ENCODE results near the gene PGBD2.

Gene PGBD2

DNA sequence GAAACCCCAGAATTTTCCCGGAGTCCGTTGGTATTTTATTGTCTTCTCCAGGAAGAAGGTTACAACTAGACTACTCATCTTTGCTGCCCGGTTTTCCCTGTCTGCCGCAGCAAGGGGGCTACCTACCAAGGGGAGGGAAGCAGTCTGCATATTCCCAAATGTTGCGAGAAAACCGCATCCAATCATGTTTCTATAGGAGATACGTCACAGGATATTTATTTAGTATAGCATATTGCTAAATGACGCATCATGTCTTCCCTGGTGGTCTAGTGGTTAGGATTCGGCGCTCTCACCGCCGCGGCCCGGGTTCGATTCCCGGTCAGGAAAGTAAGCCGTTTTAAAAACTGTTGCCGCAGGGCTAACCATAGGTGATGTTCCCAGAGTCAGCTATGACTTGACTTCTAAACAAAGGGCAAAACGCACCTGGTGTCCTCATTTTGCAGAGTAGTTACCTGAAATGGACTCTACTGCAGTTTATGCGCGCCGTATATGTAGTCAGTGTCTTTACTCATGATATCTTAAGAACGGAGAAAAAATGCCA lies 32.0 kb upstream of the PGBD2 start:
- TF ChIP-seq NFIC (IDR thresholded peaks at IDR 0.05) (no peak), RAD21 (IDR thresholded peaks at IDR 0.05; ENCODE audit: low read depth) (no peak), TEAD4 (IDR thresholded peaks at IDR 0.05) (peak; percentile 93), FOXM1 (IDR thresholded peaks at IDR 0.05; ENCODE audit: borderline replicate concordance, low read depth) (0 out of 2 replicates have a peak, but pooled peaks have one; percentile 35), TAF1 (IDR thresholded peaks at IDR 0.05; ENCODE audit: low read depth) (peak; percentile 11; the same call in 1 of the 2 replicates), ZBTB7A (IDR thresholded peaks at IDR 0.05; ENCODE audit: low read depth) (no peak), YY1 (IDR thresholded peaks at IDR 0.05; ENCODE audit: low read depth) (peak; percentile 67; the same call in 1 of the 2 replicates), CREB1 (IDR thresholded peaks at IDR 0.05; ENCODE audit: low read depth) (peak; percentile 59; the same call in 1 of the 2 replicates), TCF12 (IDR thresholded peaks at IDR 0.05; ENCODE audit: low read depth) (peak; percentile 31), CEBPB (IDR thresholded peaks at IDR 0.05) (peak; percentile 69)
- TF ChIP-seq, protein P1, sequence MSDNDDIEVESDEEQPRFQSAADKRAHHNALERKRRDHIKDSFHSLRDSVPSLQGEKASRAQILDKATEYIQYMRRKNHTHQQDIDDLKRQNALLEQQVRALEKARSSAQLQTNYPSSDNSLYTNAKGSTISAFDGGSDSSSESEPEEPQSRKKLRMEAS (IDR thresholded peaks at IDR 0.05) = peak; percentile 47
- TF ChIP-seq, protein P2, sequence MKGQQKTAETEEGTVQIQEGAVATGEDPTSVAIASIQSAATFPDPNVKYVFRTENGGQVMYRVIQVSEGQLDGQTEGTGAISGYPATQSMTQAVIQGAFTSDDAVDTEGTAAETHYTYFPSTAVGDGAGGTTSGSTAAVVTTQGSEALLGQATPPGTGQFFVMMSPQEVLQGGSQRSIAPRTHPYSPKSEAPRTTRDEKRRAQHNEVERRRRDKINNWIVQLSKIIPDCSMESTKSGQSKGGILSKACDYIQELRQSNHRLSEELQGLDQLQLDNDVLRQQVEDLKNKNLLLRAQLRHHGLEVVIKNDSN (IDR thresholded peaks at IDR 0.05) = peak; percentile 14; the same call in 1 of the 2 replicates

DNA sequence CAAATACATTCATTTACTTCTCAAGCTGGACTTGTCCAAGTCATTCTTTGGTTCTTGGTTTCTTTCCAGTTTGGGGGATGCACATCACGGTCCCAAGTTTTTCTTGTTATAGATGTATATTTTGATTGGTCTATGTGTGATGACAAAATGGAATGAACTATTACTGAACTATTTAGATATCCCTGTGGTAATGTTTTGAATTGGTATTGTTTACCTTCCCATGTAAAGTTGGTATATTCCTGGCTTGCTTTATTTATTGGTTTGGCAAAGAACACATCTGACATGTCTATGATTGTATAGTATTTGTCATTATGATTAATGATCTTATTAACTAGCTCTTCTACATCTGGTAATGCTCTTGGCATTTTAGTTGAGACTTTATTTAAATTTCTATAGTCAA lies 24.8 kb upstream of the PGBD2 start:
- TF ChIP-seq EP300 (IDR thresholded peaks at IDR 0.05; ENCODE audit: borderline replicate concordance) = no peak
- TF ChIP-seq, protein P2 (IDR thresholded peaks at IDR 0.05) = no peak
- TF ChIP-seq, protein P3, sequence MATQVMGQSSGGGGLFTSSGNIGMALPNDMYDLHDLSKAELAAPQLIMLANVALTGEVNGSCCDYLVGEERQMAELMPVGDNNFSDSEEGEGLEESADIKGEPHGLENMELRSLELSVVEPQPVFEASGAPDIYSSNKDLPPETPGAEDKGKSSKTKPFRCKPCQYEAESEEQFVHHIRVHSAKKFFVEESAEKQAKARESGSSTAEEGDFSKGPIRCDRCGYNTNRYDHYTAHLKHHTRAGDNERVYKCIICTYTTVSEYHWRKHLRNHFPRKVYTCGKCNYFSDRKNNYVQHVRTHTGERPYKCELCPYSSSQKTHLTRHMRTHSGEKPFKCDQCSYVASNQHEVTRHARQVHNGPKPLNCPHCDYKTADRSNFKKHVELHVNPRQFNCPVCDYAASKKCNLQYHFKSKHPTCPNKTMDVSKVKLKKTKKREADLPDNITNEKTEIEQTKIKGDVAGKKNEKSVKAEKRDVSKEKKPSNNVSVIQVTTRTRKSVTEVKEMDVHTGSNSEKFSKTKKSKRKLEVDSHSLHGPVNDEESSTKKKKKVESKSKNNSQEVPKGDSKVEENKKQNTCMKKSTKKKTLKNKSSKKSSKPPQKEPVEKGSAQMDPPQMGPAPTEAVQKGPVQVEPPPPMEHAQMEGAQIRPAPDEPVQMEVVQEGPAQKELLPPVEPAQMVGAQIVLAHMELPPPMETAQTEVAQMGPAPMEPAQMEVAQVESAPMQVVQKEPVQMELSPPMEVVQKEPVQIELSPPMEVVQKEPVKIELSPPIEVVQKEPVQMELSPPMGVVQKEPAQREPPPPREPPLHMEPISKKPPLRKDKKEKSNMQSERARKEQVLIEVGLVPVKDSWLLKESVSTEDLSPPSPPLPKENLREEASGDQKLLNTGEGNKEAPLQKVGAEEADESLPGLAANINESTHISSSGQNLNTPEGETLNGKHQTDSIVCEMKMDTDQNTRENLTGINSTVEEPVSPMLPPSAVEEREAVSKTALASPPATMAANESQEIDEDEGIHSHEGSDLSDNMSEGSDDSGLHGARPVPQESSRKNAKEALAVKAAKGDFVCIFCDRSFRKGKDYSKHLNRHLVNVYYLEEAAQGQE (IDR thresholded peaks at IDR 0.05; ENCODE audit: low read depth) = no peak
- TF ChIP-seq, protein P1 (IDR thresholded peaks at IDR 0.05) = no peak
- no peak for TF ChIP-seq FOXM1 (IDR thresholded peaks at IDR 0.05; ENCODE audit: borderline replicate concordance, low read depth)
- TF ChIP-seq TAF1 (IDR thresholded peaks at IDR 0.05; ENCODE audit: low read depth) = no peak
- no peak for TF ChIP-seq TCF12 (IDR thresholded peaks at IDR 0.05; ENCODE audit: low read depth)
- no peak for TF ChIP-seq ZBTB7A (IDR thresholded peaks at IDR 0.05; ENCODE audit: low read depth)
- TF ChIP-seq TEAD4 (IDR thresholded peaks at IDR 0.05) = no peak
- TF ChIP-seq RAD21 (IDR thresholded peaks at IDR 0.05; ENCODE audit: low read depth) = no peak
- no peak for TF ChIP-seq EGR1 (IDR thresholded peaks at IDR 0.05)
- no peak for TF ChIP-seq NFIC (IDR thresholded peaks at IDR 0.05)

DNA sequence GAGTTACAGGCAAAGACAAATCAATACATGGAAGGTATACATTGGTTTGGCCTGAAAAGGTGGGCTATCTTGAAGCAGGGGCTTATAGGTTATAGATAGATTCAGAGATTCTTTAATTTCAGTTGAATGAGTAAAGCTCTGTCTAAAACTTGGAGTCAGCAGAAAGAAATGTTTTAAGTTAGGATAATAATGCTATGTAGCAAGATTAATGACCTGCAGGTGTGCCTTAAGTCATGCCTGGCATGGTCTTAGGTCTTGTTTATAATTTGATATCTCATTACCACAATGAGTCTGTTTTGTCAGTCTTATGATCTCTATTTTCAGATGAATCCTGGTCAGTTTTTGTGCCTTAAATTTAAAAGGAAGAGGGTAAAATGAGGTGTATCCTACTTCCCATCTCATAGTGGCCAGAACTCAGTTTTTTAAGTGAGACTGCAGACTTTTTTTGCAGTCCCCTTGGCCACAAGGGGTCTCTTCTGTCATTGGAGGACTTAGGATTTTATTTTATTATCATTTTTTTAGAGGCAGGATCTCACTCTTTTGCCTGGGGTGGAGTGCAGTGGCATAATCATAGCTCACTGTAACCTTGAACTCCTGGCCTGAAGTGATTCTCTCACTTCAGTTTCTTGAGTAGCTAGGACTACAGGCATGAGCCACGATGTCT lies 21.3 kb upstream of the PGBD2 start:
- no peak for TF ChIP-seq RAD21 (IDR thresholded peaks at IDR 0.05; ENCODE audit: low read depth)
- no peak for TF ChIP-seq YY1 (IDR thresholded peaks at IDR 0.05; ENCODE audit: low read depth)
- TF ChIP-seq TCF12 (IDR thresholded peaks at IDR 0.05; ENCODE audit: low read depth) = no peak
- TF ChIP-seq CEBPB (IDR thresholded peaks at IDR 0.05) = no peak
- TF ChIP-seq CREB1 (IDR thresholded peaks at IDR 0.05; ENCODE audit: low read depth) = no peak
- no peak for TF ChIP-seq TAF1 (IDR thresholded peaks at IDR 0.05; ENCODE audit: low read depth)
- no peak for TF ChIP-seq EP300 (IDR thresholded peaks at IDR 0.05; ENCODE audit: borderline replicate concordance)

DNA sequence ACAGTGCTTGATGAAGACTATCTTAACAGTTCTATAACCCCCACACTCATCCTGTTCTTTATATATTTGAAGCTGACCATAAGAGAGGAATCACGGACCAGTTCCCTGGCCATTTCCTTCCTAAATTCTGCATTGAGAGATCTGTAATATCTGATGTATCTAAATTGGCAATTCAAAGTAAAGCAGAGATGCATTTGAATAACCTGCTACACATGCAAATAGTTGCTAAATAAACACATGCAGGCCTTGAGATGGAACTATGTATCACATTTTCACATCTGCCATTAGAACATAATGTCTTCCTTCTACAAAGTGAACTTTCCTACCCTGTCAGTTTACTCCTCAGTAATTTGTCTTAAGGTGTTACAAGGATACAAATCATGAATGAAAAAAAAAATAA lies 20.4 kb upstream of the PGBD2 start:
- TF ChIP-seq, protein P3 (IDR thresholded peaks at IDR 0.05; ENCODE audit: low read depth) = no peak
- TF ChIP-seq TAF1 (IDR thresholded peaks at IDR 0.05; ENCODE audit: low read depth) (no peak), CREB1 (IDR thresholded peaks at IDR 0.05; ENCODE audit: low read depth) (no peak), FOXM1 (IDR thresholded peaks at IDR 0.05; ENCODE audit: borderline replicate concordance, low read depth) (no peak), YY1 (IDR thresholded peaks at IDR 0.05; ENCODE audit: low read depth) (no peak), EGR1 (IDR thresholded peaks at IDR 0.05) (no peak), TCF12 (IDR thresholded peaks at IDR 0.05; ENCODE audit: low read depth) (no peak), TEAD4 (IDR thresholded peaks at IDR 0.05) (no peak), CEBPB (IDR thresholded peaks at IDR 0.05) (no peak), EP300 (IDR thresholded peaks at IDR 0.05; ENCODE audit: borderline replicate concordance) (no peak), ZBTB7A (IDR thresholded peaks at IDR 0.05; ENCODE audit: low read depth) (no peak), RAD21 (IDR thresholded peaks at IDR 0.05; ENCODE audit: low read depth) (no peak)
- TF ChIP-seq, protein P1 (IDR thresholded peaks at IDR 0.05) = no peak
- TF ChIP-seq, protein P2 (IDR thresholded peaks at IDR 0.05) = no peak

Measured in Ishikawa (cell line).